Astrocyte (in vitro differentiated cells and primary cell): ENCODE results near the gene CCDC146. TPM values are rescaled to one million over a fixed set of nuclear protein-coding genes. Genes with fewer than 3 reads are reported as not detected.

Experiments used
- DNase-seq: peaks from one replicate; pipeline ENCODE4 v3.0.0-alpha.2; 2010; ENCODE audit warnings: low read depth
- FAIRE-seq: peaks from 2 replicates; lab custom pipeline; 2011; peaks lifted over from hg19 to GRCh38; lab: Jason Lieb, UNC
- H2AFZ ChIP-seq: 2 replicates; pipeline ENCODE4 v1.6.0; 2012; ENCODE audit warnings: low read depth, low read length, inconsistent platforms
- H3K27ac ChIP-seq: 2 replicates; pipeline ENCODE4 v1.5.1; 2011; ENCODE audit warnings: low read depth, low read length, inconsistent platforms
- H3K27me3 ChIP-seq: 2 replicates; pipeline ENCODE4 v1.6.0; 2011; ENCODE audit warnings: low read length, inconsistent platforms; ENCODE audit not compliant: insufficient read depth
- H3K36me3 ChIP-seq: 2 replicates; pipeline ENCODE4 v1.5.1; 2011; ENCODE audit warnings: low read length, inconsistent platforms; ENCODE audit not compliant: insufficient read depth
- H3K4me1 ChIP-seq: 2 replicates; pipeline ENCODE4 v1.5.1; 2011; ENCODE audit warnings: low read length, inconsistent platforms; ENCODE audit not compliant: insufficient read depth
- H3K4me2 ChIP-seq: 2 replicates; pipeline ENCODE4 v1.6.0; 2012; ENCODE audit warnings: low read length, inconsistent platforms
- H3K4me3 ChIP-seq: 2 replicates; pipeline ENCODE4 v1.5.1; 2011; ENCODE audit warnings: low read depth, mild to moderate bottlenecking, low read length, inconsistent platforms; ENCODE audit not compliant: insufficient read depth
- H3K79me2 ChIP-seq: 2 replicates; pipeline ENCODE4 v1.6.0; 2012; ENCODE audit warnings: mild to moderate bottlenecking, low read length, inconsistent platforms; ENCODE audit not compliant: insufficient read depth
- H3K9ac ChIP-seq: 2 replicates; pipeline ENCODE4 v1.6.0; 2012; ENCODE audit warnings: mild to moderate bottlenecking, low read length, inconsistent platforms
- H3K9me3 ChIP-seq: 2 replicates; pipeline ENCODE4 v1.5.1; 2012; ENCODE audit warnings: low read depth, mild to moderate bottlenecking, low read length, inconsistent platforms; ENCODE audit not compliant: insufficient read depth
- H4K20me1 ChIP-seq: 2 replicates; pipeline ENCODE4 v1.6.0; 2012; ENCODE audit warnings: low read length, inconsistent platforms; ENCODE audit not compliant: insufficient read depth
- H3K27ac Mint-ChIP-seq: one replicate; pipeline ENCODE4 v1.8.0; 2021; ENCODE audit warnings: mild to moderate bottlenecking, mixed read lengths; ENCODE audit not compliant: unreplicated experiment
- H3K27me3 Mint-ChIP-seq: one replicate; pipeline ENCODE4 v1.8.0; 2021; ENCODE audit warnings: low read depth, mixed read lengths; ENCODE audit not compliant: unreplicated experiment
- H3K36me3 Mint-ChIP-seq: one replicate; pipeline ENCODE4 v1.8.0; 2021; ENCODE audit warnings: low read depth, mixed read lengths; ENCODE audit not compliant: unreplicated experiment
- H3K4me1 Mint-ChIP-seq: one replicate; pipeline ENCODE4 v1.8.0; 2021; ENCODE audit warnings: low read depth, mixed read lengths; ENCODE audit not compliant: unreplicated experiment
- H3K4me3 Mint-ChIP-seq: one replicate; pipeline ENCODE4 v1.8.0; 2021; ENCODE audit warnings: mild to moderate bottlenecking, moderate library complexity, mixed read lengths; ENCODE audit not compliant: unreplicated experiment
- H3K9me3 Mint-ChIP-seq: one replicate; pipeline ENCODE4 v1.8.0; 2021; ENCODE audit warnings: mild to moderate bottlenecking, mixed read lengths; ENCODE audit not compliant: unreplicated experiment
- CTCF ChIP-seq: IDR thresholded peaks from 2 replicates; pipeline ENCODE4 v1.5.1; 2011; ENCODE audit warnings: low read depth, mild to moderate bottlenecking, inconsistent platforms, low read length, moderate library complexity; ENCODE audit not compliant: insufficient read depth
- EZH2 ChIP-seq: IDR thresholded peaks from 2 replicates; pipeline ENCODE4 v1.6.1; 2012; ENCODE audit warnings: mild to moderate bottlenecking, low read length, inconsistent platforms; ENCODE audit not compliant: insufficient read depth
- total RNA-seq: library from RNA; stranded (reverse); gene quantifications from 2 replicates; pipeline ENCODE4 v1.2.1, GENCODE V29; 2021

CCDC146 gene
- total RNA-seq, 1 donor from 2014 or later = 2.0 TPM

DNA sequence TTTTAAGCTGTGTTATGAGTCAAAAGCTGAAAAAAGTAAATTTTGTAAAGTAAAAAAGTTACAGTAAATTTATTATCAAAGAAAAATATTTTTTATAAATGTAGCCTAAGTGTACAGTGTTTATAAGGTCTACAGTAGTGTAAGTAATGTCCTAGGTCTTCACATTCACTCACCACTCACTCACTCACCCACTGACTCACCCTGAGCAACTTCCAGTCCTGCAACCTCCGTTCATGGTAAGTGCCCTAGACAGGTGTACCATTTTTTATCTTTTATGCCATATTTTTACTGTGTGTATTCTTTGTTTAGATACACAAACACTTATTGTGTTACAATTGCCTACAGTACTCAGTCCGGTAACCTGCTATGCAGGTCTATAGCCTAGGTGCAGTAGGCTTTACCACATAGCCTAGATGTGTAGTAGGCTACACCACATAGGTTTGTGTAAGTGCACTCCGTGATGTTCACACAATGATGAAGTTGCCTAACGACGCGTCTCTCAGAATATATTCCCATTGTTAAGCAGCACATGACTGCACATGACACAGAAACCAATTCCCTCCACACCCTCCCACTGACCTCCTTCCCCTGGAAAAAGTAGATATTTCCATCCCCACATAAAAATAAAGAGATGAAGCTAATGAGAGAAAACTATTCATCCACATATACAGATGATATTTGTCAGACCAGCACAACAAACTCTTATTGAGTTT is 122.0 kb downstream of the CCDC146 start:
- Mint-ChIP-seq H3K4me1 (peaks cover 8% of the 10 kb centered on the region), H3K4me3 (no peak overlapping the region), H3K36me3 (no peaks in the 10 kb centered on the region), H3K27me3 (no peaks in the 10 kb centered on the region), H3K27ac (no peak overlapping the region), H3K9me3 (no peaks in the 10 kb centered on the region)
- Histone ChIP-seq H3K4me3 (no peak overlapping the region), H3K27ac (no peak overlapping the region), H4K20me1 (no peaks in the 10 kb centered on the region), H3K4me2 (no peak overlapping the region), H2AFZ (no peak overlapping the region), H3K36me3 (no peaks in the 10 kb centered on the region), H3K9ac (no peak overlapping the region), H3K79me2 (no peaks in the 10 kb centered on the region), H3K27me3 (no peaks in the 10 kb centered on the region), H3K9me3 (no peaks in the 10 kb centered on the region), H3K4me1 (no peaks in the 10 kb centered on the region)
- DNase-seq (no peak), FAIRE-seq (no peak)
- no peak for TF ChIP-seq EZH2
- TF ChIP-seq CTCF = no peak

DNA sequence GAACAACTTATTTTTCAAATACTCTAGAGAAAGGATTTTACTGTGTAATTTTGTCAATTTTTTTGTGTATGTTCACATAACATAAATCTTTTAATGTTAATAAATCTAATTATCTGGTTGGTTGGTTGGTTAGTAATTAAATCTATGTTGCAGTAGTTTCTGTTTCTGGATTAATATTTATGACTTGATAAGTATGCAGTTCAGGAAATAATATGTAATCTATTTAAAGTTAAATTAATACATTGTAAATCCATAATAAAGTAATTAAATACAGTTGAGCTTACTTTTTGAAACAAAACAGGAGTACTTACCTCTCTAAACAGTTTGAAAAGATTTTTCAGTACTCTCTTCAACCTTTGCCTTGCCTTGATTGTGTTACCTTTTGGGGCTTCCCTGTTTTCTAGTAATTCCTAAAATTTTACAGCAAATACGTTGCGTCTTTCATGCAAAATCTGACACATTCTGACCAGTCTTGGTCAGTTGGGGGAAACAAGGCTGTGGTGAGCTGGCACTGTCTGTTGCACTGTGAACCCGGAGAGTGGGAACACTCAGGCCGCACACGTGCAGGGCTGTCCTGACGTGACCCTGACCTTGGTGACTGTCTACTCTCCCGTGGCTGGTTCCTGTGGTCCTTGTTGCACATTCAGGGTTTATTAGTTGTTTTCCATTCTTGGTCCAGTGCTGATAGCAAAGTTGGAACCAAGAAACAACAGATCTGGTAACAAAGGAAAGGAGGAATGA is 122.8 kb downstream of the CCDC146 start:
- Histone ChIP-seq H3K4me1 (no peaks in the 10 kb centered on the region), H2AFZ (no peak overlapping the region)
- peak overlapping the region; percentile 11 for H3K27ac Mint-ChIP-seq

More for the DNA sequence above, 122.8 kb downstream of the CCDC146 start:
- H3K4me1 Mint-ChIP-seq = peaks cover 8% of the 10 kb centered on the region
- H3K4me3 ChIP-seq = no peak overlapping the region
- H3K9ac ChIP-seq = no peak overlapping the region
- TF ChIP-seq EZH2 = no peak
- TF ChIP-seq CTCF = no peak
- no peaks in the 10 kb centered on the region for H4K20me1 ChIP-seq
- no peaks in the 10 kb centered on the region for H3K79me2 ChIP-seq
- FAIRE-seq (no peak), DNase-seq (no peak)
- no peaks in the 10 kb centered on the region for H3K36me3 Mint-ChIP-seq
- no peaks in the 10 kb centered on the region for H3K36me3 ChIP-seq
- no peak overlapping the region for H3K4me2 ChIP-seq
- H3K27me3 Mint-ChIP-seq = no peaks in the 10 kb centered on the region
- H3K9me3 ChIP-seq = no peaks in the 10 kb centered on the region
- no peak overlapping the region for H3K27ac ChIP-seq
- no peaks in the 10 kb centered on the region for H3K27me3 ChIP-seq
- no peak overlapping the region for H3K4me3 Mint-ChIP-seq
- H3K9me3 Mint-ChIP-seq = no peaks in the 10 kb centered on the region
